Uterus (tissue), 4 donors: ENCODE measurements around the gene CCDC88B. TPM values are rescaled to one million over a fixed set of nuclear protein-coding genes. Genes with fewer than 3 reads are reported as not detected.
A peak's percentile ranks its signal among the peaks of the same experiment; 100 is the strongest.

ENCODE experiments used
- DNase-seq, 2 donors: peaks; one replicate each; pipeline ENCODE4 v3.0.0-alpha.2; 2019 to 2020
- H3K27ac ChIP-seq, 2 donors: fragments of 200-600 bp; sonication (generic); 1 replicate in 1 of 2; 2 replicates in 1 of 2; pipeline ENCODE4 v1.5.1; 2016 to 2018
- H3K27me3 ChIP-seq, 2 donors: fragments of 200-600 bp; sonication (generic); one replicate each; pipeline ENCODE4 v1.5.1; 2018 to 2019; ENCODE audit warnings: control low read depth in 1 of 2
- H3K36me3 ChIP-seq, 2 donors: fragments of 200-600 bp; sonication (generic); one replicate each; pipeline ENCODE4 v1.5.1; 2019; ENCODE audit warnings: control low read depth in 1 of 2
- H3K4me1 ChIP-seq, 2 donors: fragments of 200-600 bp; sonication (generic); one replicate each; pipeline ENCODE4 v1.5.1; 2018 to 2019; ENCODE audit warnings: control low read depth in 1 of 2
- H3K4me3 ChIP-seq, 2 donors: fragments of 200-600 bp; sonication (generic); 1 replicate in 1 of 2; 2 replicates in 1 of 2; pipeline ENCODE4 v1.5.1; 2018 to 2019; ENCODE audit warnings: mild to moderate bottlenecking in 1 of 2
- H3K9me3 ChIP-seq, 2 donors: fragments of 200-600 bp; sonication (generic); one replicate each; pipeline ENCODE4 v1.5.1; 2019; ENCODE audit warnings: control low read depth in 1 of 2
- CTCF ChIP-seq, 4 experiments: fragments of 200-600 bp in 2 of 4; fragments of 450-650 bp in 2 of 4; sonication (generic) in 2 of 4; IDR thresholded peaks; one replicate each; pipeline ENCODE4 v1.5.1; 2016 to 2019; ENCODE audit warnings: antibody characterized with exemption in 4 of 4, mild to moderate bottlenecking in 2 of 4, moderate library complexity in 1 of 4
- POLR2A ChIP-seq, 2 donors: fragments of 450-650 bp; IDR thresholded peaks; one replicate each; pipeline ENCODE4 v1.6.1; 2016; ENCODE audit warnings: antibody characterized with exemption in 2 of 2, mild to moderate bottlenecking in 1 of 2, moderate library complexity in 1 of 2
- intact Hi-C: fragments of 100-400 bp; cut with DNase I; formaldehyde crosslinking; loops from one replicate; pipeline ENCODE4 v1.15.1; 2023; ENCODE audit warnings: low total_unique reads
- total RNA-seq, 4 donors: library from RNA; depleted of rRNA in 3 of 4; stranded (reverse); fragments of >200 nt in 3 of 4; gene quantifications; one replicate each; pipeline versions ENCODE4 v1.1.0 to v1.2.4, GENCODE V29; 2014 to 2023
- donor health status: DM: yes; HTN: yes; CAD: no.

Gene CCDC88B
- total RNA-seq, 4 donors from 2014 or later = 0.29 to 5.7 (median 2.9) TPM

- intact Hi-C loops = no loop called here
- Histone ChIP-seq H3K36me3 (no peaks in the 10 kb centered on the region), H3K27ac (no peak overlapping the region), H3K27me3 (no peaks in the 10 kb centered on the region), H3K4me1 (no peaks in the 10 kb centered on the region), H3K4me3 (no peak overlapping the region), H3K9me3 (no peaks in the 10 kb centered on the region)
- no peak for DNase-seq
- TF ChIP-seq CTCF (IDR thresholded peaks at IDR 0.05) (no peak), POLR2A (IDR thresholded peaks at IDR 0.05) (no peak)
Measured at GRCh38 chr11:64324692-64325469, 15.1 kb upstream of the CCDC88B start.

- H3K4me1 ChIP-seq = no peaks in the 10 kb centered on the region
Measured at GRCh38 chr11:64327375-64327774, 12.6 kb upstream of the CCDC88B start.

GRCh38 chr11:64327993-64328392, 12.0 kb upstream of the CCDC88B start:
- Histone ChIP-seq H3K9me3 (no peaks in the 10 kb centered on the region), H3K27ac (no peak overlapping the region), H3K36me3 (no peaks in the 10 kb centered on the region), H3K4me3 (no peak overlapping the region), H3K27me3 (no peaks in the 10 kb centered on the region), H3K4me1 (no peaks in the 10 kb centered on the region)
- intact Hi-C loops = no loop called here
- no peak for DNase-seq
- no peak for TF ChIP-seq POLR2A (IDR thresholded peaks at IDR 0.05)
- TF ChIP-seq CTCF (IDR thresholded peaks at IDR 0.05) = no peak

More at GRCh38 chr11:64327375-64327774, 12.6 kb upstream of the CCDC88B start:
- Histone ChIP-seq H3K9me3 (no peaks in the 10 kb centered on the region), H3K36me3 (no peaks in the 10 kb centered on the region), H3K27ac (no peak overlapping the region), H3K27me3 (no peaks in the 10 kb centered on the region), H3K4me3 (no peak overlapping the region)
- TF ChIP-seq CTCF (IDR thresholded peaks at IDR 0.05) = no peak
- no peak for TF ChIP-seq POLR2A (IDR thresholded peaks at IDR 0.05)
- no peak for DNase-seq
- intact Hi-C loops = no loop called here

GRCh38 chr11:64330888-64331287, 9.1 kb upstream of the CCDC88B start:
- Histone ChIP-seq H3K4me1 (no peaks in the 10 kb centered on the region), H3K27me3 (no peaks in the 10 kb centered on the region), H3K27ac (no peak overlapping the region), H3K4me3 (no peak overlapping the region), H3K36me3 (no peaks in the 10 kb centered on the region), H3K9me3 (no peaks in the 10 kb centered on the region)
- intact Hi-C loops = no loop called here
- no peak for DNase-seq
- TF ChIP-seq POLR2A (IDR thresholded peaks at IDR 0.05) (no peak), CTCF (IDR thresholded peaks at IDR 0.05) (no peak)

- no peaks in the 10 kb centered on the region for H3K27me3 ChIP-seq
- H3K9me3 ChIP-seq = no peaks in the 10 kb centered on the region
- H3K36me3 ChIP-seq = no peaks in the 10 kb centered on the region
- no peaks in the 10 kb centered on the region for H3K4me1 ChIP-seq
- H3K27ac ChIP-seq = no peak overlapping the region
- intact Hi-C loops = no loop called here
- no peak overlapping the region for H3K4me3 ChIP-seq
- peak in 1 of 2 donors; percentile 60 for DNase-seq
- TF ChIP-seq CTCF (IDR thresholded peaks at IDR 0.05) (peak in 3 of 4 experiments; percentile 14 to 40 (median 23)), POLR2A (IDR thresholded peaks at IDR 0.05) (no peak)
Measured at GRCh38 chr11:64331569-64332371, 8.2 kb upstream of the CCDC88B start.
